ENCODE data around the gene DUSP5.

DNA sequence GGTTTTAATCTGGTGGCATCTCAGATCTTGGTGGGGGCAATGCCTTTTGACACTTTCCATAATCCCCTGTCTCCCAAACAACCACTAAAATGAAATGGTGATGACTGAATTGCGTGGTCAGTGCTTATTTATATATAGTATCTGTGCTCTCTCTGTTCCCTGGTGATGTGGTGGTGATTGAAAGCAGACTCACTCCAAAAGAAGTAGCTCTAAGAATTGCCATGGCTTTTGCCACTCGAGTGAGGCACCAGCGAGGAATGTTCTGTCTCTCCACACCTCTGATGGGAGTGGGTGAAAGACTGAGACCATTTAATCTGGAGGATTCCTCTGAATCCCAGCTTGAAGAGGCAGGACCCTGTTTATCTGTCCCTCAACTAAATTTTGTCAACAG, 2.8 kb downstream of the DUSP5 start:
- TF ChIP-seq, protein P1, sequence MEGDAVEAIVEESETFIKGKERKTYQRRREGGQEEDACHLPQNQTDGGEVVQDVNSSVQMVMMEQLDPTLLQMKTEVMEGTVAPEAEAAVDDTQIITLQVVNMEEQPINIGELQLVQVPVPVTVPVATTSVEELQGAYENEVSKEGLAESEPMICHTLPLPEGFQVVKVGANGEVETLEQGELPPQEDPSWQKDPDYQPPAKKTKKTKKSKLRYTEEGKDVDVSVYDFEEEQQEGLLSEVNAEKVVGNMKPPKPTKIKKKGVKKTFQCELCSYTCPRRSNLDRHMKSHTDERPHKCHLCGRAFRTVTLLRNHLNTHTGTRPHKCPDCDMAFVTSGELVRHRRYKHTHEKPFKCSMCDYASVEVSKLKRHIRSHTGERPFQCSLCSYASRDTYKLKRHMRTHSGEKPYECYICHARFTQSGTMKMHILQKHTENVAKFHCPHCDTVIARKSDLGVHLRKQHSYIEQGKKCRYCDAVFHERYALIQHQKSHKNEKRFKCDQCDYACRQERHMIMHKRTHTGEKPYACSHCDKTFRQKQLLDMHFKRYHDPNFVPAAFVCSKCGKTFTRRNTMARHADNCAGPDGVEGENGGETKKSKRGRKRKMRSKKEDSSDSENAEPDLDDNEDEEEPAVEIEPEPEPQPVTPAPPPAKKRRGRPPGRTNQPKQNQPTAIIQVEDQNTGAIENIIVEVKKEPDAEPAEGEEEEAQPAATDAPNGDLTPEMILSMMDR (IDR thresholded peaks at IDR 0.05) = no peak
- TF ChIP-seq POLR2A (IDR thresholded peaks at IDR 0.05) = no peak
